ENCODE results near the gene SARNP. TPM values are rescaled to one million over a fixed set of nuclear protein-coding genes. Genes with fewer than 3 reads are reported as not detected.

Gene SARNP
- total and polyA plus RNA-seq, 4 donors, result 19.1 to 34.2 (median 25.6) TPM

DNA sequence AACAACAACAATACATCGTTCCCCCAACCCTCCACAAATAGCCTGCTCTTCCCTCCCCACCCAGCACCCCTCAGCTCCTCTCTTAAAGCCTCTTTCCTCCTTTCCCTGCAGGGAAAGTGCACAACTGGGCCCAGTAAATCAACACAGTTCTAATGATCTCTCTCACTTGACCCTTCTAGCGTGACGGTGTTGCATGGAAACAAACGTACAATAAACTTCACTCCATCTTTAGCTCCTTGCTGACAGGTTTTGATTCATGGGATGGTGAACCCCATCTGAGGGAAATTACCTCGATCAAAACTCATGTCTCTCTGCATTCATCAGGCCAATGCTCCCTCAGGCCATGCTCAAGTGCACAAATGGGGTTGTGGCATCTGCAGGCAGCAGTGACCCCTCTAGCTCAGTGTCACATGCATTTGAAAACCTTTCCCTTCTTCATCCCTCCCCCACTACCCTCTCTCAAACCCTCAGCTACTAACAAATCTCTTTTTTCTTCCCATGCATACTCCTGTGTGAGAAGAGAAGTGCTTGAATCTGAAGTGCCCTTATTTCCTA lies 51.7 kb downstream of the SARNP start:
- WGBS, result 90% methylated on average over 5 of the region's 5 CpGs
- Histone ChIP-seq H3K36me3 (ENCODE audit: control insufficient read depth in 4 of 4, insufficient read depth in 3 of 4, low read depth in 1 of 4, low read length in 3 of 4) (peaks cover 5 to 20% (median 10%) of the 10 kb centered on the region in 4 donors), H3K27me3 (ENCODE audit: control insufficient read depth in 4 of 4, insufficient read depth in 4 of 4, low read length in 3 of 4) (no peaks in the 10 kb centered on the region), H3K9me3 (ENCODE audit: control insufficient read depth in 4 of 4, low read length in 3 of 4) (no peaks in the 10 kb centered on the region), H3K4me1 (ENCODE audit: control insufficient read depth in 4 of 4, insufficient read depth in 4 of 4, low read length in 3 of 4) (no peaks in the 10 kb centered on the region), H3K9ac (ENCODE audit: low read depth in 1 of 2, low read length in 2 of 2) (no peak overlapping the region), H3K4me3 (ENCODE audit: low read depth in 1 of 3, low read length in 3 of 3) (no peak overlapping the region), H3K27ac (ENCODE audit: low read depth in 1 of 2, low read length in 2 of 2) (no peak overlapping the region)
- TF ChIP-seq NR2F2 (IDR thresholded peaks at IDR 0.05) (no peak), JUND (IDR thresholded peaks at IDR 0.05) (no peak), HNF4A (conservative IDR thresholded peaks at IDR 0.05) (no peak), SP1 (IDR thresholded peaks at IDR 0.05) (no peak), GABPA (IDR thresholded peaks at IDR 0.05 in 1 of 2, conservative IDR thresholded peaks at IDR 0.05 in 1 of 2) (no peak), CTCF (IDR thresholded peaks at IDR 0.05; ENCODE audit: low read depth, low read length, missing input control) (no peak), TAF1 (conservative IDR thresholded peaks at IDR 0.05) (no peak), FOXA2 (IDR thresholded peaks at IDR 0.05) (no peak), RXRA (IDR thresholded peaks at IDR 0.05) (no peak), MAX (IDR thresholded peaks at IDR 0.05) (no peak)
- TF ChIP-seq, protein P1, sequence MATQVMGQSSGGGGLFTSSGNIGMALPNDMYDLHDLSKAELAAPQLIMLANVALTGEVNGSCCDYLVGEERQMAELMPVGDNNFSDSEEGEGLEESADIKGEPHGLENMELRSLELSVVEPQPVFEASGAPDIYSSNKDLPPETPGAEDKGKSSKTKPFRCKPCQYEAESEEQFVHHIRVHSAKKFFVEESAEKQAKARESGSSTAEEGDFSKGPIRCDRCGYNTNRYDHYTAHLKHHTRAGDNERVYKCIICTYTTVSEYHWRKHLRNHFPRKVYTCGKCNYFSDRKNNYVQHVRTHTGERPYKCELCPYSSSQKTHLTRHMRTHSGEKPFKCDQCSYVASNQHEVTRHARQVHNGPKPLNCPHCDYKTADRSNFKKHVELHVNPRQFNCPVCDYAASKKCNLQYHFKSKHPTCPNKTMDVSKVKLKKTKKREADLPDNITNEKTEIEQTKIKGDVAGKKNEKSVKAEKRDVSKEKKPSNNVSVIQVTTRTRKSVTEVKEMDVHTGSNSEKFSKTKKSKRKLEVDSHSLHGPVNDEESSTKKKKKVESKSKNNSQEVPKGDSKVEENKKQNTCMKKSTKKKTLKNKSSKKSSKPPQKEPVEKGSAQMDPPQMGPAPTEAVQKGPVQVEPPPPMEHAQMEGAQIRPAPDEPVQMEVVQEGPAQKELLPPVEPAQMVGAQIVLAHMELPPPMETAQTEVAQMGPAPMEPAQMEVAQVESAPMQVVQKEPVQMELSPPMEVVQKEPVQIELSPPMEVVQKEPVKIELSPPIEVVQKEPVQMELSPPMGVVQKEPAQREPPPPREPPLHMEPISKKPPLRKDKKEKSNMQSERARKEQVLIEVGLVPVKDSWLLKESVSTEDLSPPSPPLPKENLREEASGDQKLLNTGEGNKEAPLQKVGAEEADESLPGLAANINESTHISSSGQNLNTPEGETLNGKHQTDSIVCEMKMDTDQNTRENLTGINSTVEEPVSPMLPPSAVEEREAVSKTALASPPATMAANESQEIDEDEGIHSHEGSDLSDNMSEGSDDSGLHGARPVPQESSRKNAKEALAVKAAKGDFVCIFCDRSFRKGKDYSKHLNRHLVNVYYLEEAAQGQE (IDR thresholded peaks at IDR 0.05), result no peak
- TF ChIP-seq, protein P2, sequence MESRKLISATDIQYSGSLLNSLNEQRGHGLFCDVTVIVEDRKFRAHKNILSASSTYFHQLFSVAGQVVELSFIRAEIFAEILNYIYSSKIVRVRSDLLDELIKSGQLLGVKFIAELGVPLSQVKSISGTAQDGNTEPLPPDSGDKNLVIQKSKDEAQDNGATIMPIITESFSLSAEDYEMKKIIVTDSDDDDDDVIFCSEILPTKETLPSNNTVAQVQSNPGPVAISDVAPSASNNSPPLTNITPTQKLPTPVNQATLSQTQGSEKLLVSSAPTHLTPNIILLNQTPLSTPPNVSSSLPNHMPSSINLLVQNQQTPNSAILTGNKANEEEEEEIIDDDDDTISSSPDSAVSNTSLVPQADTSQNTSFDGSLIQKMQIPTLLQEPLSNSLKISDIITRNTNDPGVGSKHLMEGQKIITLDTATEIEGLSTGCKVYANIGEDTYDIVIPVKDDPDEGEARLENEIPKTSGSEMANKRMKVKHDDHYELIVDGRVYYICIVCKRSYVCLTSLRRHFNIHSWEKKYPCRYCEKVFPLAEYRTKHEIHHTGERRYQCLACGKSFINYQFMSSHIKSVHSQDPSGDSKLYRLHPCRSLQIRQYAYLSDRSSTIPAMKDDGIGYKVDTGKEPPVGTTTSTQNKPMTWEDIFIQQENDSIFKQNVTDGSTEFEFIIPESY (IDR thresholded peaks at IDR 0.05), result no peak
- DNase-seq (ENCODE audit: low spot score), result no peak

DNA sequence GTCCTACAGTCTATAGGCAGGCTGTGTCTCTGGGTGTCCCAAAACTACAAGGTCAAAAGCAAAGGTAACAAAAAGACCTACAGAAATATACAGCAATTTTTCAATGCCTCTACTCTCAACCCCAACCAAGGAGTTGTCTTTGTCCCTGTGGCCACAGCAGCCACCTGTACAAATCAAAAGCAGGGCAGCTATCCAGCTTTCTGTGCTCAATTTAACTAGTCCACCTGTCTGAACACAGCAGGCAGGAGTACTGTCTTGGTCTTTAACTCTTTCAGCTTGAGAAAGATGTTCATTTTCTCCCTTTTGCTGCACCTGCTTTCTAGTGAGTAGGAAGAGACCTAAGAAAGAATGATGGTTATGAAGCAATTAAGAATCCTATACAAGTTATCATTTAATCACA lies 54.9 kb downstream of the SARNP start:
- H3K4me1 ChIP-seq (ENCODE audit: control insufficient read depth in 4 of 4, insufficient read depth in 4 of 4, low read length in 3 of 4), result no peaks in the 10 kb centered on the region
- no peak overlapping the region for H3K27ac ChIP-seq (ENCODE audit: low read depth in 1 of 2, low read length in 2 of 2)
- H3K4me3 ChIP-seq (ENCODE audit: low read depth in 1 of 3, low read length in 3 of 3), result no peak overlapping the region
- no peak overlapping the region for H3K9ac ChIP-seq (ENCODE audit: low read depth in 1 of 2, low read length in 2 of 2)
- peaks cover 10 to 32% (median 24%) of the 10 kb centered on the region in 4 donors for H3K36me3 ChIP-seq (ENCODE audit: control insufficient read depth in 4 of 4, insufficient read depth in 3 of 4, low read depth in 1 of 4, low read length in 3 of 4)
- no peaks in the 10 kb centered on the region for H3K27me3 ChIP-seq (ENCODE audit: control insufficient read depth in 4 of 4, insufficient read depth in 4 of 4, low read length in 3 of 4)
- no peaks in the 10 kb centered on the region for H3K9me3 ChIP-seq (ENCODE audit: control insufficient read depth in 4 of 4, low read length in 3 of 4)
- DNase-seq (ENCODE audit: low spot score), result no peak
- TF ChIP-seq SP1 (IDR thresholded peaks at IDR 0.05), result no peak
- no peak for TF ChIP-seq MAX (IDR thresholded peaks at IDR 0.05)
- no peak for TF ChIP-seq GABPA (IDR thresholded peaks at IDR 0.05 in 1 of 2, conservative IDR thresholded peaks at IDR 0.05 in 1 of 2)
- TF ChIP-seq, protein P2 (IDR thresholded peaks at IDR 0.05), result no peak
- TF ChIP-seq, protein P1 (IDR thresholded peaks at IDR 0.05), result no peak
- TF ChIP-seq HNF4A (conservative IDR thresholded peaks at IDR 0.05), result no peak
- no peak for TF ChIP-seq HNF4G (IDR thresholded peaks at IDR 0.05)
- no peak for TF ChIP-seq NR2F2 (IDR thresholded peaks at IDR 0.05)
- no peak for TF ChIP-seq FOXA1 (IDR thresholded peaks at IDR 0.05)
- no peak for TF ChIP-seq YY1 (IDR thresholded peaks at IDR 0.05)
- TF ChIP-seq FOXA2 (IDR thresholded peaks at IDR 0.05), result no peak
- no peak for TF ChIP-seq TAF1 (conservative IDR thresholded peaks at IDR 0.05)
